ENCODE measurements around the gene APEH. TPM values are rescaled to one million over a fixed set of nuclear protein-coding genes. Genes with fewer than 3 reads are reported as not detected.

APEH gene
- total and polyA plus RNA-seq, 4 experiments from 2014 or later = 100 to 140 (median 133) TPM

GRCh38 chr3:49662720-49663413 is 11.3 kb upstream of the APEH start:
- H3K4me1 Mint-ChIP-seq = no peaks in the 10 kb centered on the region
- H3K4me3 Mint-ChIP-seq = no peak overlapping the region
- ChIA-PET POLR2A (ENCODE audit: partially characterized antibody) (no interaction called here), CTCF (ENCODE audit: partially characterized antibody) (interaction anchor here (5.5 kb wide), 1 partner anchor 123 kb away, joined by 44 read pairs; no protein-coding TSS in a partner anchor)
- no peaks in the 10 kb centered on the region for H3K36me3 ChIP-seq (ENCODE audit: insufficient read depth, low read length)
- H3K4me1 ChIP-seq (ENCODE audit: insufficient read depth, low read length) = no peaks in the 10 kb centered on the region
- no peaks in the 10 kb centered on the region for H3K27me3 ChIP-seq (ENCODE audit: insufficient read depth, low read length)
- H3K9me3 ChIP-seq (ENCODE audit: control insufficient read depth in 1 of 2, low read length in 2 of 2) = no peaks in the 10 kb centered on the region
- H3K27ac ChIP-seq (ENCODE audit: low read depth, low read length) = no peak overlapping the region
- intact Hi-C loops (cut with micrococcal nuclease) = no loop called here
- H3K9me3 Mint-ChIP-seq = peaks cover 0 to 2% (median 0%) of the 10 kb centered on the region in 8 donors
- no peak overlapping the region for H3K27ac Mint-ChIP-seq
- DNase-seq = no peak
- no peaks in the 10 kb centered on the region for H3K36me3 Mint-ChIP-seq
- no peak overlapping the region for H3K4me3 ChIP-seq (ENCODE audit: low read length in 2 of 2)
- peaks cover 0 to 2% of the 10 kb centered on the region in 2 donors for H3K27me3 Mint-ChIP-seq

DNA sequence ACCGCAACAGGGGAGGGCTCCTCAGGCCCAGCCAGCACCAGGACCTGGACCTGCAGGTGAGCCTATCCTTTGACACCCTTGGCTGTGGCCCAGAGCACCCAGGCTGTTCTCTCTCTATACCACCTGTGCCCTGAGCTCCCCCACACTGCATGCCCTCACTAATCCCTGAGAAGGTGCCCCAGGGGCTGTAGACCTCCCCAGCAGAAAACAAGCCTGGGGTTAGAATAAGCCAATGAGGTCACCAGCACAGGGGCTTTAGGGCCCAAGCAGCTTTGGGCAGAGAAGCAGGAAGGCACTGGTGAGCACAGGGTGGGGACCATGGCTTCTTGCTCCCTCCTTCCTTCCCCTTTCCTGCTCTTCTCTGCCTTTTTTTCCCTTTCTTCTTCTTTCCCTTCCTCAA is 10.3 kb upstream of the APEH start:
- Histone ChIP-seq H3K9me3 (ENCODE audit: control insufficient read depth in 1 of 2, low read length in 2 of 2) (no peaks in the 10 kb centered on the region), H3K27ac (ENCODE audit: low read depth, low read length) (no peak overlapping the region), H3K36me3 (ENCODE audit: insufficient read depth, low read length) (no peaks in the 10 kb centered on the region), H3K4me1 (ENCODE audit: insufficient read depth, low read length) (no peaks in the 10 kb centered on the region), H3K4me3 (ENCODE audit: low read length in 2 of 2) (no peak overlapping the region), H3K27me3 (ENCODE audit: insufficient read depth, low read length) (no peaks in the 10 kb centered on the region)
- no peak overlapping the region for H3K4me3 Mint-ChIP-seq
- peaks cover 0 to 2% (median 0%) of the 10 kb centered on the region in 8 donors for H3K9me3 Mint-ChIP-seq
- intact Hi-C loops (cut with micrococcal nuclease) = no loop called here
- no peak overlapping the region for H3K27ac Mint-ChIP-seq
- DNase-seq = no peak
- H3K36me3 Mint-ChIP-seq = no peaks in the 10 kb centered on the region
- H3K27me3 Mint-ChIP-seq = peaks cover 0 to 2% of the 10 kb centered on the region in 2 donors
- CTCF ChIA-PET (ENCODE audit: partially characterized antibody) = interaction anchor here (5.5 kb wide), 1 partner anchor 124 kb away, joined by 44 read pairs; no protein-coding TSS in a partner anchor
- POLR2A ChIA-PET (ENCODE audit: partially characterized antibody) = no interaction called here
- no peaks in the 10 kb centered on the region for H3K4me1 Mint-ChIP-seq

DNA sequence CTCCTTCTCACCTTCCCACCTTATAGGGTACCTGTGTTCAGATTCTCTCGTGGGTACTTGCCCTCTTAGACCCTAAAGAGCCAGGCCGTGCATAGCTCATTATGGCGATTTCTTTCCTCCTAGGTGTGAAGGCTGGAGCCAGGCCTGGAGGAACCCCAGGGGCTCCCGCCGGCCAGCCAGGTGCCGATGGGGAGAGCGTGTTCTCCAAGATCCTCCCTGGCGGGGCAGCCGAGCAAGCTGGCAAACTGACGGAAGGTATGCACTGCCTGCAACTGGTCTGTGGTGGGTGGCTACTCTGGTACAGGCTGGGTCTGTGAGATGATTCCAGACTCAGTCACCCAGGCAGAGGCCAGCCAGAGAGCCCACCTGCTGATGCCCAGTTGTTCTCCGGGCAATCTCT is 9.9 kb upstream of the APEH start:
- Mint-ChIP-seq H3K36me3 (no peaks in the 10 kb centered on the region), H3K4me3 (no peak overlapping the region), H3K27ac (peak overlapping the region in 1 of 7 donors; percentile 13), H3K4me1 (no peaks in the 10 kb centered on the region), H3K27me3 (peaks cover 0 to 2% of the 10 kb centered on the region in 2 donors), H3K9me3 (peaks cover 0 to 2% (median 0%) of the 10 kb centered on the region in 8 donors)
- Histone ChIP-seq H3K4me1 (ENCODE audit: insufficient read depth, low read length) (no peaks in the 10 kb centered on the region), H3K4me3 (ENCODE audit: low read length in 2 of 2) (no peak overlapping the region), H3K27me3 (ENCODE audit: insufficient read depth, low read length) (no peaks in the 10 kb centered on the region), H3K9me3 (ENCODE audit: control insufficient read depth in 1 of 2, low read length in 2 of 2) (no peaks in the 10 kb centered on the region), H3K27ac (ENCODE audit: low read depth, low read length) (no peak overlapping the region), H3K36me3 (ENCODE audit: insufficient read depth, low read length) (no peaks in the 10 kb centered on the region)
- intact Hi-C loops (cut with micrococcal nuclease) = no loop called here
- ChIA-PET POLR2A (ENCODE audit: partially characterized antibody) (no interaction called here), CTCF (ENCODE audit: partially characterized antibody) (interaction anchor here (5.5 kb wide), 1 partner anchor 124 kb away, joined by 44 read pairs; no protein-coding TSS in a partner anchor)
- DNase-seq = no peak

- no peaks in the 10 kb centered on the region for H3K9me3 ChIP-seq (ENCODE audit: control insufficient read depth in 1 of 2, low read length in 2 of 2)
- no peak overlapping the region for H3K27ac ChIP-seq (ENCODE audit: low read depth, low read length)
- peaks cover 0 to 2% (median 0%) of the 10 kb centered on the region in 8 donors for H3K9me3 Mint-ChIP-seq
- no peaks in the 10 kb centered on the region for H3K36me3 ChIP-seq (ENCODE audit: insufficient read depth, low read length)
- H3K4me1 ChIP-seq (ENCODE audit: insufficient read depth, low read length) = no peaks in the 10 kb centered on the region
- no peaks in the 10 kb centered on the region for H3K36me3 Mint-ChIP-seq
- ChIA-PET POLR2A (ENCODE audit: partially characterized antibody) (interaction anchor here (0.9 kb wide), 1 partner anchor 125 kb away, joined by 3 read pairs; no protein-coding TSS in a partner anchor), CTCF (ENCODE audit: partially characterized antibody) (interaction anchor here (1.3 to 5.5 kb wide), 2 partner anchors 126 to 129 kb away, joined by 6 to 44 read pairs; no protein-coding TSS in a partner anchor)
- no peaks in the 10 kb centered on the region for H3K4me1 Mint-ChIP-seq
- no peak for DNase-seq
- no peak overlapping the region for H3K4me3 Mint-ChIP-seq
- H3K27me3 ChIP-seq (ENCODE audit: insufficient read depth, low read length) = no peaks in the 10 kb centered on the region
- no peak overlapping the region for H3K4me3 ChIP-seq (ENCODE audit: low read length in 2 of 2)
- intact Hi-C loops (cut with micrococcal nuclease) = no loop called here
- no peaks in the 10 kb centered on the region for H3K27me3 Mint-ChIP-seq
- no peak overlapping the region for H3K27ac Mint-ChIP-seq
Measured at GRCh38 chr3:49665822-49666519, 8.2 kb upstream of the APEH start.

DNA sequence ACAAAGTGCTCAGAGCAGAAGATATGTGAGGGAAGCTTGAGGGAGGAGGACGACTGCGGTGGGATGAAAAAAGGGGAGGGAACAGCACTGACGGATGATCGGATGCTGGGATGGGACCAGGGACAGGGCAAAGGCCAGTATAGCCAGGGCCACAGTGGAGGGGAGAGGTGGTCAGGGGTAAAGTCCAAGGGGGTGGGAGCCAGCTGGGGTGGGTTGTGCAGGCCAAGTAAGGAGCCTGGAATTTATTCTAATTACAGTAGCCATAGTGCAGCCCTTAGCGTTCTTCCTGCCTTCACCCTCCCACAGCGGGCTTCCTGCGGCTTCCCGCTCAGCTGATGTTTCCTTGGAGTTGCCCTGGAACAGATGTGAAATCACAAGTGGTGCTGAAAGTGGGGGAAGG is 7.6 kb upstream of the APEH start:
- Mint-ChIP-seq H3K9me3 (peaks cover 0 to 2% (median 0%) of the 10 kb centered on the region in 8 donors), H3K4me1 (peaks cover 0 to 1% (median under 1%) of the 10 kb centered on the region in 4 donors), H3K4me3 (no peak overlapping the region), H3K36me3 (no peaks in the 10 kb centered on the region), H3K27me3 (no peaks in the 10 kb centered on the region), H3K27ac (no peak overlapping the region)
- CTCF ChIA-PET (ENCODE audit: partially characterized antibody) = interaction anchor here (1.3 to 5.5 kb wide), 2 partner anchors 127 to 129 kb away, joined by 6 to 44 read pairs; no protein-coding TSS in a partner anchor
- no peaks in the 10 kb centered on the region for H3K4me1 ChIP-seq (ENCODE audit: insufficient read depth, low read length)
- DNase-seq = no peak
- H3K4me3 ChIP-seq (ENCODE audit: low read length in 2 of 2) = no peak overlapping the region
- intact Hi-C loops (cut with micrococcal nuclease) = no loop called here
- POLR2A ChIA-PET (ENCODE audit: partially characterized antibody) = interaction anchor here (0.9 kb wide), 1 partner anchor 126 kb away, joined by 3 read pairs; no protein-coding TSS in a partner anchor
- H3K9me3 ChIP-seq (ENCODE audit: control insufficient read depth in 1 of 2, low read length in 2 of 2) = no peaks in the 10 kb centered on the region
- H3K27ac ChIP-seq (ENCODE audit: low read depth, low read length) = no peak overlapping the region
- no peaks in the 10 kb centered on the region for H3K27me3 ChIP-seq (ENCODE audit: insufficient read depth, low read length)
- H3K36me3 ChIP-seq (ENCODE audit: insufficient read depth, low read length) = no peaks in the 10 kb centered on the region

- CTCF ChIA-PET (ENCODE audit: partially characterized antibody) = interaction anchor here (5.5 kb wide), 1 partner anchor 128 kb away, joined by 44 read pairs; no protein-coding TSS in a partner anchor
- no peak overlapping the region for H3K27ac ChIP-seq (ENCODE audit: low read depth, low read length)
Measured at GRCh38 chr3:49667701-49668413, 6.3 kb upstream of the APEH start.

More at GRCh38 chr3:49667701-49668413, 6.3 kb upstream of the APEH start:
- Mint-ChIP-seq H3K27ac (no peak overlapping the region), H3K36me3 (no peaks in the 10 kb centered on the region), H3K4me3 (no peak overlapping the region), H3K9me3 (peaks cover 0 to 2% (median 0%) of the 10 kb centered on the region in 8 donors), H3K4me1 (peaks cover 4 to 9% (median 6%) of the 10 kb centered on the region in 4 donors), H3K27me3 (no peaks in the 10 kb centered on the region)
- DNase-seq = no peak
- Histone ChIP-seq H3K36me3 (ENCODE audit: insufficient read depth, low read length) (no peaks in the 10 kb centered on the region), H3K9me3 (ENCODE audit: control insufficient read depth in 1 of 2, low read length in 2 of 2) (no peaks in the 10 kb centered on the region), H3K4me1 (ENCODE audit: insufficient read depth, low read length) (peaks cover 5% of the 10 kb centered on the region), H3K4me3 (ENCODE audit: low read length in 2 of 2) (no peak overlapping the region), H3K27me3 (ENCODE audit: insufficient read depth, low read length) (no peaks in the 10 kb centered on the region)
- intact Hi-C loops (cut with micrococcal nuclease) = no loop called here
- POLR2A ChIA-PET (ENCODE audit: partially characterized antibody) = no interaction called here

Data from CD4-positive, alpha-beta memory T cell (primary cell).